Mucosa of descending colon (tissue), 3 donors: ENCODE data around the gene ZNF324B. TPM values are rescaled to one million over a fixed set of nuclear protein-coding genes. Genes with fewer than 3 reads are reported as not detected.
"Not testable (repeated sequence)": the region's sequence is repeated elsewhere in the genome, so short reads cannot be mapped to it uniquely, and the experiment has no call there.

ENCODE experiments used
- ATAC-seq: fragments of 200-7000 bp; cut with Tn5 transposase; one replicate; pipeline ENCODE4 v1.9.1; 2020; ENCODE audit warnings: mild to moderate bottlenecking, moderate library complexity
- DNase-seq, 3 donors: peaks; one replicate each; pipeline ENCODE4 v3.0.0-alpha.2; 2020
- H3K36me3 ChIP-seq: fragments of 200-600 bp; one replicate; pipeline ENCODE4 v1.8.0; 2021; ENCODE audit warnings: low read depth, mild to moderate bottlenecking
- H3K4me1 ChIP-seq: fragments of 200-600 bp; one replicate; pipeline ENCODE4 v1.8.0; 2021; ENCODE audit warnings: low read depth, mild to moderate bottlenecking
- H3K4me3 ChIP-seq: fragments of 200-600 bp; one replicate; pipeline ENCODE4 v1.8.0; 2021; ENCODE audit warnings: mild to moderate bottlenecking
- H3K9me3 ChIP-seq: fragments of 200-600 bp; one replicate; pipeline ENCODE4 v1.8.0; 2021; ENCODE audit warnings: mild to moderate bottlenecking
- CTCF ChIP-seq: fragments of 200-600 bp; IDR thresholded peaks from one replicate; pipeline ENCODE4 v1.8.0; 2022; ENCODE audit warnings: antibody characterized with exemption, mild to moderate bottlenecking
- intact Hi-C, 2 donors: fragments of 100-400 bp; cut with DNase I in 1 of 2; cut with micrococcal nuclease in 1 of 2; formaldehyde crosslinking; loops; one replicate each; pipeline versions ENCODE4 v1.11.0 to v1.11.1; 2022; cut with DNase I, micrococcal nuclease
- long read RNA-seq, 2 donors: library from polyadenylated mRNA; unstranded; transcript quantifications; one replicate each; pipeline ENCODE4 v2.0.0, GENCODE V29; 2019 to 2021
- total RNA-seq, 3 donors: library from RNA; stranded (reverse); fragmentation: NEBNext Ultra II Directional in 2 of 3; extraction: Animal tissue kit (Norgen Biotek cat#: 25700) in 2 of 3; gene quantifications; one replicate each; pipeline versions ENCODE4 v1.2.1 to v1.2.4, GENCODE V29; 2021 to 2023
- donor health status: DM: no; HTN: no; CAD: no; lungs with moderate emphysema.
- donor health status: DM: no; HTN: no; CAD: no.
- donor health status: DM: no; HTN: yes; CAD: no.

Gene ZNF324B
- 1 to 10 TPM; 5.3 to 8.2 (median 6.8) TPM for total RNA-seq
- long read RNA-seq, donor 1, partial matches to known transcripts, result 12 of 16 reads
- long read RNA-seq, donor 1, other reads (novel, unspliced or antisense), result 2 of 16 reads
- long read RNA-seq, donor 2, partial matches to known transcripts, result 0 of 4 reads
- long read RNA-seq, donor 2, other reads (novel, unspliced or antisense), result 2 of 4 reads

GRCh38 chr19:58451358-58452101, at the start of gene ZNF324B:
Gene ZNF324B, plus strand, starts transcription at chr19:58451622. Its CDS starts 2,080 bp downstream, at chr19:58453702.
- no peak for TF ChIP-seq CTCF
- intact Hi-C loops, result no loop called here
- peak; percentile 98 for DNase-seq
- peak; percentile 99 for ATAC-seq
- Histone ChIP-seq H3K9me3 (peaks cover 8% of the 10 kb centered on the region), H3K36me3 (no peaks in the 10 kb centered on the region), H3K4me1 (peaks cover 12% of the 10 kb centered on the region), H3K4me3 (peak within 1 kb of the TSS; percentile 65)

DNA sequence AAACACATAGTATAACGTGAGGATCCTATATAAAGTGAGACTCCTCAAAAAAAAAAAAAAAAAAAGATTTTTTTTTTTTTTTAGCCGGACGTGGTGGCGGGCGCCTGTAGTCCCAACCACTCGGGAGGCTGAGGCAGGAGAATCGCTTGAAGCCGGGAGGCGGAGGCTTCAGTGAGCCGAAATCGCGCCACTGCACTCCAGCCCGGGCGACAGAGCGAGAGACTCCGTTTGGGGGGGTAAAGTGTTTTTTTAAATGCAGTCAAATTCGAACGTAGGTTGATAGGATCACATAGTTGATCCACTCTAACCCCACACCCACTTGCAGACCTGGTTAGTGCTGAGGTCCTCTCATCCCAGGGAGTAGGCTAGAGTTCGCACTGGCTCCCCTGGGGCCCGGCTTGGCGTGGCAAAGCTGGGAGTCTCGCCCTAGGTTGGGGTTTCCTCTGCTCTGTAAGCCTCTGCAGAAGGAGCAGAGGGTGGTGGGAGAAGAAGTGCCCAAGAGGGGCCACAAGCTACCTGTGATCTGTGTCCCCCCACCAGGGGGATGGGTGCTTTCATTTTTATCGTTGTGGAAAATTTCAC, 49.5 kb upstream of the ZNF324B start:
- H3K4me1 ChIP-seq, result peaks cover 6% of the 10 kb centered on the region
- TF ChIP-seq CTCF, result no peak
- intact Hi-C loops, result no loop called here
- no peaks in the 10 kb centered on the region for H3K9me3 ChIP-seq
- no peak for ATAC-seq
- peak in 1 of 3 donors; percentile 48 for DNase-seq
- H3K4me3 ChIP-seq, result no peak overlapping the region
- H3K36me3 ChIP-seq, result peaks cover 4% of the 10 kb centered on the region

DNA sequence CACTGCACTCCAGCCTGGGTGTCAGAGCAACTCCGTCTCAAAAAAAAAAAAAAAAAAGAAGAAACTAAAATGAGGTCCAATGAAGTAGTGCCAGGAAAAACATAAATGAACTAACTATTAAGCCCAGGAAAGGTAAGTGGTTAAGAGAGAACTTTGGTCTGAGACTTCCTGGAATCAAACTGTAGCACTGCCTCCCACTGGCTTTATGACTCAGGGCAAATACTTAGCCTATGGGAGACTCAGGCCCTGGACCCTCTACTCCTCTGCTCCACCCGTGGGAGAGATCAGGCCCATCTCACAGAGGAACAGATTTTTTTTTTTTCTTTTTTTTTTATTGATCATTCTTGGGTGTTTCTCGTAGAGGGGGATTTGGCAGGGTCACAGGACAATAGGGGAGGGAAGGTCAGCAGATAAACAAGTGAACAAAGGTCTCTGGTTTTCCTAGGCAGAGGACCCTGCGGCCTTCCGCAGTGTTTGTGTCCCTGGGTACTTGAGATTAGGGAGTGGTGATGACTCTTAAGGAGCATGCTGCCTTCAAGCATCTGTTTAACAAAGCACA, 47.4 kb upstream of the ZNF324B start:
- H3K9me3 ChIP-seq, intact Hi-C loops, DNase-seq, H3K4me3 ChIP-seq, H3K36me3 ChIP-seq, ATAC-seq: not testable (repeated sequence)
- peaks cover 12% of the 10 kb centered on the region for H3K4me1 ChIP-seq

DNA sequence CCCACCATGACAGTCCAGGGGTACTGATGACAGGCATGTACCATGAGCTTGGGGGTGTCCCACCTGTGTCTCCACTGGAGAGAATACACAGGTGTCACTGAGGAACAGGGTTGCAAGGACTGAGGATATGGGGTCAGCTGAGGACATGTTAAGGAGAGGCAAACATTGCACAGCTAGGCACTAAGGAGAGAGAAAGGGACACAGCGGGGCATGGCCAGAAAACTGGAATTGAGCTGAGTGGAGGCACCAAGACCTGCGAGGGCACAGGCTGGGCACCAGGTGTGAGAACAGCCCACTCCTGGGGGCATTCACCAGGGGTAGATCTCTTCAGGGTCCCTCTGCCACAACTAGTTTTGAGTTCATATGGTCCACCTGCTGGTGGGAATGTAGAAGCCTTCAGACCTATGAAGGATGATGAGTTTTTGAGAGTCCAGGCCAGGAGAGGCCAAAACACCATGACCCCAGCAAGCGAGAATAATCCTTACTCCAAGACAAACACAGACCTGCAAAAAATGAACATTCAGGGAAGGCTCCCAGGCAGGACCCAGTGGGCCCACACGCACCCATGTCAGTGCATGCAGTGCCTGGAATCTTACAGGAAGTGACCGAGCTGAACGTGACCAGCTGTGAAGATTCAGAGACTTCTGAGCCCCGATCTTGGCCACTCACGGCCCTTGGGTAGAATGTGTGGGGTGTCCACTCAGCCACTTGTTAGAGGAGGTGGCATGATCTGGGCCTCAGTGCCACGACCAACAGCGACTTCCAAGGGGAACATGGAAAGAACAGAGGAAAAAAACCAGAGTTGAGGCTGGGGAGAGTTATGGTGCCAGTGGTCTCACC, 44.4 kb upstream of the ZNF324B start:
- Histone ChIP-seq H3K4me1 (peaks cover 18% of the 10 kb centered on the region), H3K36me3 (no peaks in the 10 kb centered on the region), H3K9me3 (no peaks in the 10 kb centered on the region), H3K4me3 (no peak overlapping the region)
- intact Hi-C loops, result no loop called here
- no peak for TF ChIP-seq CTCF
- DNase-seq (peak in 1 of 3 donors; percentile 34), ATAC-seq (no peak)

GRCh38 chr19:58407658-58408151, 43.7 kb upstream of the ZNF324B start:
- Histone ChIP-seq H3K9me3 (no peaks in the 10 kb centered on the region), H3K4me3 (peak overlapping the region; percentile 59), H3K4me1 (peaks cover 15% of the 10 kb centered on the region), H3K36me3 (no peaks in the 10 kb centered on the region)
- no peak for DNase-seq
- no peak for TF ChIP-seq CTCF
- intact Hi-C loops, result no loop called here
- peak; percentile 10 for ATAC-seq
